ENCODE results near the gene DAB2.
"Not testable (repeated sequence)": the region's sequence is repeated elsewhere in the genome, so short reads cannot be mapped to it uniquely, and the experiment has no call there.

Gene DAB2

GRCh38 chr5:39417979-39418378, 6.8 kb downstream of the DAB2 start:
- no peak for DNase-seq

GRCh38 chr5:39415201-39415600, 9.6 kb downstream of the DAB2 start:
- DNase-seq = no peak

- DNase-seq = no peak
These were observed 10.4 kb downstream of the DAB2 start for GRCh38 chr5:39414426-39414825.

- DNase-seq = no peak
These were observed 11.0 kb downstream of the DAB2 start for GRCh38 chr5:39413771-39414170.

- no peak for DNase-seq
These were observed 11.9 kb downstream of the DAB2 start for GRCh38 chr5:39412721-39413394.

GRCh38 chr5:39411985-39412384, 12.8 kb downstream of the DAB2 start:
- no peak for DNase-seq

- peak; percentile 72 to 81 for DNase-seq
These were observed 13.7 kb downstream of the DAB2 start for GRCh38 chr5:39411061-39411460.

- DNase-seq = no peak
These were observed 15.7 kb downstream of the DAB2 start for GRCh38 chr5:39409033-39409432.

- DNase-seq = peak in 1 of 2 donors; percentile 85
These were observed 19.5 kb downstream of the DAB2 start for GRCh38 chr5:39405083-39405843.

- DNase-seq = not testable (repeated sequence)
These were observed 21.0 kb downstream of the DAB2 start for GRCh38 chr5:39403761-39404160.

- DNase-seq = peak in 1 of 2 donors; percentile 65
These were observed 22.6 kb downstream of the DAB2 start for GRCh38 chr5:39402140-39402539.

GRCh38 chr5:39400713-39401578, 23.8 kb downstream of the DAB2 start:
- DNase-seq = peak in 1 of 2 donors; percentile 14

GRCh38 chr5:39399135-39400036, 25.4 kb downstream of the DAB2 start:
- peak; percentile 95 to 99 for DNase-seq

GRCh38 chr5:39396843-39397242, 27.9 kb downstream of the DAB2 start:
- no peak for DNase-seq

GRCh38 chr5:39395521-39395920, 29.3 kb downstream of the DAB2 start:
- no peak for DNase-seq

GRCh38 chr5:39394946-39395345, 29.8 kb downstream of the DAB2 start:
- DNase-seq = peak; percentile 70 to 96

- DNase-seq = no peak
These were observed 33.8 kb downstream of the DAB2 start for GRCh38 chr5:39390945-39391344.

GRCh38 chr5:39387293-39387692, 37.5 kb downstream of the DAB2 start:
- DNase-seq = no peak

GRCh38 chr5:39384271-39384670, 40.5 kb downstream of the DAB2 start:
- no peak for DNase-seq

GRCh38 chr5:39381376-39381775, 43.4 kb downstream of the DAB2 start:
- DNase-seq = no peak

GRCh38 chr5:39379693-39380092, 45.1 kb downstream of the DAB2 start:
- DNase-seq = no peak

- DNase-seq = no peak
These were observed 47.2 kb downstream of the DAB2 start for GRCh38 chr5:39377613-39378012.
